Measurements from ENCODE around the gene OFD1.

The OFD1 gene

GRCh38 chrX:13693341-13693961 is 41.1 kb upstream of the OFD1 start (continued):
- TF ChIP-seq ZNF335 (tag by site-specific recombination; conservative IDR thresholded peaks at IDR 0.05) (no peak), ELK4 (IDR thresholded peaks at IDR 0.05; ENCODE audit: borderline replicate concordance, low read depth, low read length) (no peak), ZIC2 (tag by site-specific recombination; IDR thresholded peaks at IDR 0.05) (peak; percentile 32; the same call in 1 of the 2 replicates), SP7 (tag by site-specific recombination; IDR thresholded peaks at IDR 0.05) (peak; percentile 43; the same call in 1 of the 2 replicates), ZBTB6 (tag by site-specific recombination; IDR thresholded peaks at IDR 0.05) (no peak), EGR2 (tag by site-specific recombination; IDR thresholded peaks at IDR 0.05; ENCODE audit: low read depth) (peak; percentile 70), ZNF571 (tag by site-specific recombination; IDR thresholded peaks at IDR 0.05) (no peak)

GRCh38 chrX:13694359-13694758 is 40.2 kb upstream of the OFD1 start:
- ChIA-PET POLR2A (interaction anchor here (0.7 to 6.8 kb wide), 5 partner anchors 25 to 41 kb away, joined by 3 to 46 read pairs (median 6); partner anchors contain the start of genes OFD1, TCEANC and TRAPPC2), CTCF (interaction anchor here (1.4 to 1.7 kb wide), 3 partner anchors 40 to 187 kb away, joined by 3 to 5 read pairs (median 4); partner anchors contain the start of genes OFD1 and TRAPPC2)
- H3K4me1 ChIP-seq (ENCODE audit: control insufficient read depth, insufficient read depth, low read length) = peaks cover 41% of the 10 kb centered on the region
- no peak overlapping the region for H3K27ac ChIP-seq (ENCODE audit: extremely low read depth, low read depth, low read length)
- H3K9me3 ChIP-seq (ENCODE audit: control insufficient read depth, insufficient read depth, low read depth, low read length) = no peaks in the 10 kb centered on the region
- no peaks in the 10 kb centered on the region for H3K36me3 ChIP-seq (ENCODE audit: control insufficient read depth in 2 of 2, insufficient read depth in 1 of 2, low read length in 2 of 2)
- H3K4me3 ChIP-seq (ENCODE audit: low read depth, low read length) = no peak overlapping the region
- no peak for TF ChIP-seq ZNF292 (tag by site-specific recombination; IDR thresholded peaks at IDR 0.05; ENCODE audit: borderline replicate concordance, low read depth)
- TF ChIP-seq ZSCAN30 (tag by site-specific recombination; IDR thresholded peaks at IDR 0.05) = no peak
- peak; percentile 78 for TF ChIP-seq PRDM10 (tag by site-specific recombination; IDR thresholded peaks at IDR 0.05)
- TF ChIP-seq REPIN1 (tag by site-specific recombination; IDR thresholded peaks at IDR 0.05; ENCODE audit: low read depth) = no peak
- TF ChIP-seq ZFP69B (tag by site-specific recombination; IDR thresholded peaks at IDR 0.05) = no peak
- TF ChIP-seq KLF16 (tag by site-specific recombination; IDR thresholded peaks at IDR 0.05) = no peak
- TF ChIP-seq ZNF138 (tag by site-specific recombination; IDR thresholded peaks at IDR 0.05; ENCODE audit: borderline replicate concordance) = no peak
- TF ChIP-seq ZBTB49 (tag by site-specific recombination; IDR thresholded peaks at IDR 0.05; ENCODE audit: low read depth) = no peak
- TF ChIP-seq ZNF596 (tag by site-specific recombination; IDR thresholded peaks at IDR 0.05) = no peak
- TF ChIP-seq ZNF114 (tag by site-specific recombination; IDR thresholded peaks at IDR 0.05) = no peak
- TF ChIP-seq ZNF366 (tag by site-specific recombination; conservative IDR thresholded peaks at IDR 0.05) = 0 out of 2 replicates have a peak, but pooled peaks have one; percentile 22
- no peak for TF ChIP-seq AEBP2 (tag by site-specific recombination; IDR thresholded peaks at IDR 0.05; ENCODE audit: borderline replicate concordance)
- no peak for TF ChIP-seq ZBTB1 (tag by site-specific recombination; IDR thresholded peaks at IDR 0.05)
- TF ChIP-seq ZNF362 (tag by site-specific recombination; IDR thresholded peaks at IDR 0.05) = no peak
- no peak for TF ChIP-seq ZNF223 (tag by site-specific recombination; IDR thresholded peaks at IDR 0.05)
- TF ChIP-seq ATF2 (tag by site-specific recombination; IDR thresholded peaks at IDR 0.05; ENCODE audit: low read depth) = peak; percentile 91
